Keratinocyte (primary cell): ENCODE measurements around the gene ZNF710.

Experiments
- CTCF ChIP-seq, 3 experiments: IDR thresholded peaks in 1 of 3; conservative IDR thresholded peaks in 1 of 3; optimal IDR thresholded peaks in 1 of 3; 2 replicates in 2 of 3; 3 replicates in 1 of 3; pipeline versions ENCODE3 to v1.5.1; 2011; ENCODE audit warnings: low read length in 3 of 3, mild to moderate bottlenecking in 3 of 3, moderate library complexity in 2 of 3, control low read depth in 1 of 3, inconsistent platforms in 1 of 3; ENCODE audit not compliant: insufficient read depth in 2 of 3; ENCODE audit errors: extremely low read depth in 1 of 3
- EZH2 ChIP-seq: IDR thresholded peaks from one replicate; pipeline ENCODE4 v1.6.1; 2012; ENCODE audit warnings: inconsistent platforms, mild to moderate bottlenecking, low read length, moderate library complexity

GRCh38 chr15:89998923-89999675 is 2.0 kb upstream of the ZNF710 start:
- TF ChIP-seq CTCF (optimal IDR thresholded peaks at IDR 0.05 in 1 of 3, IDR thresholded peaks at IDR 0.05 in 1 of 3, conservative IDR thresholded peaks at IDR 0.05 in 1 of 3; ENCODE audit: extremely low read depth in 1 of 3, insufficient read depth in 2 of 3, low read length in 3 of 3) (no peak), EZH2 (no peak)
